Activated CD4-positive, alpha-beta T cell treated with anti-CD3 and anti-CD28 coated beads, Interleukin-2, amount 10 ng/mL, durations not matched to agents 24 days and 14 days (primary cell): ENCODE results near the gene NOX4. TPM values are rescaled to one million over a fixed set of nuclear protein-coding genes. Genes with fewer than 3 reads are reported as not detected.
"Not testable (repeated sequence)": the region's sequence is repeated elsewhere in the genome, so short reads cannot be mapped to it uniquely, and the experiment has no call there.

Experiments
- DNase-seq: peaks from one replicate; pipeline ENCODE4 v3.0.0; 2022
- H3K27ac Mint-ChIP-seq: one replicate; pipeline ENCODE4 v1.8.0; 2022; ENCODE audit warnings: mild to moderate bottlenecking, mixed read lengths
- H3K27me3 Mint-ChIP-seq: one replicate; pipeline ENCODE4 v1.8.0; 2022; ENCODE audit warnings: mixed read lengths
- H3K36me3 Mint-ChIP-seq: one replicate; pipeline ENCODE4 v1.8.0; 2022; ENCODE audit warnings: low read depth, mild to moderate bottlenecking, mixed read lengths
- H3K4me1 Mint-ChIP-seq: one replicate; pipeline ENCODE4 v1.8.0; 2021; ENCODE audit warnings: mixed read lengths
- H3K4me3 Mint-ChIP-seq: one replicate; pipeline ENCODE4 v1.8.0; 2022; ENCODE audit warnings: mild to moderate bottlenecking, moderate library complexity, mixed read lengths
- H3K9me3 Mint-ChIP-seq: one replicate; pipeline ENCODE4 v1.8.0; 2021; ENCODE audit warnings: mixed read lengths
- intact Hi-C: fragments of 100-400 bp; cut with micrococcal nuclease; formaldehyde crosslinking; loops from one replicate; pipeline ENCODE4 v1.15.1; 2023
- total RNA-seq: library from RNA; stranded (reverse); gene quantifications from 2 replicates; pipeline ENCODE4 v1.2.3, GENCODE V29; 2022

The NOX4 gene
- total RNA-seq, 1 donor from 2014 or later = not detected

- intact Hi-C loops, H3K9me3 Mint-ChIP-seq, H3K36me3 Mint-ChIP-seq: not testable (repeated sequence)
Observed at GRCh38 chr11:89391654-89392053, 99.5 kb downstream of the NOX4 start.

GRCh38 chr11:89387501-89387900 is 103.7 kb downstream of the NOX4 start:
- not testable (repeated sequence) for H3K27ac Mint-ChIP-seq

More at GRCh38 chr11:89391654-89392053, 99.5 kb downstream of the NOX4 start:
- H3K4me1 Mint-ChIP-seq, H3K27me3 Mint-ChIP-seq, H3K27ac Mint-ChIP-seq, DNase-seq, H3K4me3 Mint-ChIP-seq: not testable (repeated sequence)

GRCh38 chr11:89382986-89383385 is 108.2 kb downstream of the NOX4 start:
- intact Hi-C loops, H3K36me3 Mint-ChIP-seq, H3K4me3 Mint-ChIP-seq, H3K27ac Mint-ChIP-seq, H3K9me3 Mint-ChIP-seq, H3K4me1 Mint-ChIP-seq, H3K27me3 Mint-ChIP-seq, DNase-seq: not testable (repeated sequence)

More at GRCh38 chr11:89387501-89387900, 103.7 kb downstream of the NOX4 start:
- H3K27me3 Mint-ChIP-seq, intact Hi-C loops, H3K4me3 Mint-ChIP-seq, H3K9me3 Mint-ChIP-seq, H3K36me3 Mint-ChIP-seq, DNase-seq, H3K4me1 Mint-ChIP-seq: not testable (repeated sequence)

- H3K36me3 Mint-ChIP-seq = no peaks in the 10 kb centered on the region
- no peaks in the 10 kb centered on the region for H3K27me3 Mint-ChIP-seq
- intact Hi-C loops = no loop called here
- no peak for DNase-seq
- no peak overlapping the region for H3K4me3 Mint-ChIP-seq
- no peaks in the 10 kb centered on the region for H3K9me3 Mint-ChIP-seq
- H3K27ac Mint-ChIP-seq = no peak overlapping the region
- no peaks in the 10 kb centered on the region for H3K4me1 Mint-ChIP-seq
Observed at GRCh38 chr11:89381094-89381493, 110.1 kb downstream of the NOX4 start.

GRCh38 chr11:89379976-89380771 is 111.0 kb downstream of the NOX4 start:
- DNase-seq, H3K9me3 Mint-ChIP-seq, H3K27me3 Mint-ChIP-seq, intact Hi-C loops, H3K4me1 Mint-ChIP-seq, H3K4me3 Mint-ChIP-seq, H3K27ac Mint-ChIP-seq, H3K36me3 Mint-ChIP-seq: not testable (repeated sequence)

- H3K27me3 Mint-ChIP-seq, H3K9me3 Mint-ChIP-seq, DNase-seq, H3K4me3 Mint-ChIP-seq, H3K36me3 Mint-ChIP-seq, H3K4me1 Mint-ChIP-seq, H3K27ac Mint-ChIP-seq, intact Hi-C loops: not testable (repeated sequence)
Observed at GRCh38 chr11:89378986-89379385, 112.2 kb downstream of the NOX4 start.

GRCh38 chr11:89369356-89369755 is 121.8 kb downstream of the NOX4 start:
- H3K4me1 Mint-ChIP-seq, DNase-seq, H3K27ac Mint-ChIP-seq, H3K36me3 Mint-ChIP-seq, H3K4me3 Mint-ChIP-seq, H3K27me3 Mint-ChIP-seq, H3K9me3 Mint-ChIP-seq, intact Hi-C loops: not testable (repeated sequence)

GRCh38 chr11:89364856-89365255 is 126.3 kb downstream of the NOX4 start:
- H3K4me3 Mint-ChIP-seq, H3K27ac Mint-ChIP-seq, intact Hi-C loops, H3K36me3 Mint-ChIP-seq, H3K27me3 Mint-ChIP-seq, H3K9me3 Mint-ChIP-seq, DNase-seq, H3K4me1 Mint-ChIP-seq: not testable (repeated sequence)

- intact Hi-C loops = no loop called here
- DNase-seq = no peak
- Mint-ChIP-seq H3K4me1 (no peaks in the 10 kb centered on the region), H3K27me3 (no peaks in the 10 kb centered on the region), H3K36me3 (no peaks in the 10 kb centered on the region), H3K4me3 (no peak overlapping the region), H3K9me3 (no peaks in the 10 kb centered on the region), H3K27ac (no peak overlapping the region)
Observed at GRCh38 chr11:89361734-89362133, 129.4 kb downstream of the NOX4 start.

GRCh38 chr11:89359208-89359607 is 132.0 kb downstream of the NOX4 start:
- DNase-seq, H3K4me1 Mint-ChIP-seq, intact Hi-C loops, H3K27ac Mint-ChIP-seq, H3K9me3 Mint-ChIP-seq, H3K4me3 Mint-ChIP-seq, H3K36me3 Mint-ChIP-seq, H3K27me3 Mint-ChIP-seq: not testable (repeated sequence)

- no peak overlapping the region for H3K27ac Mint-ChIP-seq
- H3K4me3 Mint-ChIP-seq = no peak overlapping the region
- H3K9me3 Mint-ChIP-seq = no peaks in the 10 kb centered on the region
- H3K36me3 Mint-ChIP-seq = no peaks in the 10 kb centered on the region
- no peaks in the 10 kb centered on the region for H3K4me1 Mint-ChIP-seq
- no peaks in the 10 kb centered on the region for H3K27me3 Mint-ChIP-seq
- intact Hi-C loops = no loop called here
- DNase-seq = no peak
Observed at GRCh38 chr11:89358761-89359160, 132.4 kb downstream of the NOX4 start.

GRCh38 chr11:89355646-89356045 is 135.5 kb downstream of the NOX4 start:
- Mint-ChIP-seq H3K36me3 (no peaks in the 10 kb centered on the region), H3K4me3 (no peak overlapping the region), H3K27me3 (no peaks in the 10 kb centered on the region), H3K4me1 (no peaks in the 10 kb centered on the region), H3K9me3 (no peaks in the 10 kb centered on the region), H3K27ac (no peak overlapping the region)
- DNase-seq = no peak
- intact Hi-C loops = no loop called here

- intact Hi-C loops, H3K9me3 Mint-ChIP-seq, H3K27me3 Mint-ChIP-seq, H3K27ac Mint-ChIP-seq, DNase-seq, H3K4me1 Mint-ChIP-seq, H3K36me3 Mint-ChIP-seq, H3K4me3 Mint-ChIP-seq: not testable (repeated sequence)
Observed at GRCh38 chr11:89354513-89354912, 136.7 kb downstream of the NOX4 start.

- no peak for DNase-seq
- H3K27me3 Mint-ChIP-seq = no peaks in the 10 kb centered on the region
- H3K9me3 Mint-ChIP-seq = no peaks in the 10 kb centered on the region
- no peaks in the 10 kb centered on the region for H3K4me1 Mint-ChIP-seq
- intact Hi-C loops = no loop called here
- H3K27ac Mint-ChIP-seq = no peak overlapping the region
- H3K4me3 Mint-ChIP-seq = no peak overlapping the region
- H3K36me3 Mint-ChIP-seq = no peaks in the 10 kb centered on the region
Observed at GRCh38 chr11:89347071-89347470, 144.1 kb downstream of the NOX4 start.

- H3K27me3 Mint-ChIP-seq = no peaks in the 10 kb centered on the region
- no peaks in the 10 kb centered on the region for H3K4me1 Mint-ChIP-seq
- no peak overlapping the region for H3K4me3 Mint-ChIP-seq
- no peak overlapping the region for H3K27ac Mint-ChIP-seq
- no peaks in the 10 kb centered on the region for H3K9me3 Mint-ChIP-seq
- no peak for DNase-seq
- intact Hi-C loops = no loop called here
- H3K36me3 Mint-ChIP-seq = no peaks in the 10 kb centered on the region
Observed at GRCh38 chr11:89346601-89347000, 144.6 kb downstream of the NOX4 start.
